ENCODE data around the gene KLHDC9. TPM values are rescaled to one million over a fixed set of nuclear protein-coding genes. Genes with fewer than 3 reads are reported as not detected.

Gene KLHDC9
- total and polyA plus RNA-seq, 2 donors (not counting 1 experiment from before 2014, with no cell fraction given), result 1.6 to 2.7 TPM

- H3K4me1 Mint-ChIP-seq, result peaks cover 33% of the 10 kb centered on the region
- H3K27ac ChIP-seq (ENCODE audit: low read length in 2 of 2), result no peak overlapping the region
- no peak overlapping the region for H3K4me2 ChIP-seq (replicated peaks; ENCODE audit: low read depth, low read length, poor library complexity, severe bottlenecking)
- no peak for ATAC-seq (ENCODE audit: low read depth)
- no peak overlapping the region for H3K9ac ChIP-seq (ENCODE audit: low read length)
- peaks cover 16 to 31% of the 10 kb centered on the region in 2 donors for H3K4me1 ChIP-seq (ENCODE audit: control insufficient read depth in 2 of 2, insufficient read depth in 2 of 2, low read length in 2 of 2)
- ChIA-PET CTCF (interaction anchor here (1.0 to 8.7 kb wide), 4 partner anchors 24 to 99 kb away, joined by 3 to 142 read pairs (median 96); partner anchors contain the start of genes ARHGAP30 and TSTD1), POLR2A (interaction anchor here (0.8 kb wide), 1 partner anchor 46 kb away, joined by 7 read pairs; no protein-coding TSS in a partner anchor)
- H3K9me3 ChIP-seq (ENCODE audit: control extremely low read depth in 1 of 3, control insufficient read depth in 2 of 3, insufficient read depth in 1 of 3, low read length in 2 of 3), result no peaks in the 10 kb centered on the region
- no peaks in the 10 kb centered on the region for H3K9me3 Mint-ChIP-seq (ENCODE audit: insufficient read depth)
- no peak overlapping the region for H2AFZ ChIP-seq (ENCODE audit: insufficient read depth, low read depth, low read length, poor library complexity, severe bottlenecking)
- no peaks in the 10 kb centered on the region for H4K20me1 ChIP-seq (ENCODE audit: control insufficient read depth, insufficient read depth, low read length, poor library complexity, severe bottlenecking)
- H3K27ac Mint-ChIP-seq, result peak overlapping the region; percentile 59
- 100% methylated on average over 1 of the region's 6 CpGs for WGBS (ENCODE audit: insufficient coverage)
- H3K27me3 ChIP-seq (replicated peaks in 1 of 4; ENCODE audit: control extremely low read depth in 1 of 4, control insufficient read depth in 3 of 4, insufficient read depth in 4 of 4, low read length in 3 of 4), result no peaks in the 10 kb centered on the region
- DNase-seq, result no peak
- H3K36me3 ChIP-seq (replicated peaks in 1 of 2; ENCODE audit: control extremely low read depth in 1 of 2, control insufficient read depth in 1 of 2, extremely low read depth in 1 of 2, insufficient read depth in 2 of 2, low read length in 1 of 2), result peaks cover 0 to 9% of the 10 kb centered on the region in 2 experiments
- no peak overlapping the region for H3K4me3 ChIP-seq (ENCODE audit: control extremely low read depth in 1 of 5, extremely low read depth in 1 of 5, insufficient read depth in 1 of 5, low read depth in 2 of 5, low read length in 4 of 5)
- H3K27me3 Mint-ChIP-seq, result no peaks in the 10 kb centered on the region
- H3K4me3 Mint-ChIP-seq, result no peak overlapping the region
- intact Hi-C loops (cut with micrococcal nuclease), result loop anchor here (5.0 to 10.0 kb wide), 2 partner anchors 73 to 290 kb away; partner anchors contain the start of gene F11R
- TF ChIP-seq CTCF (IDR thresholded peaks at IDR 0.05) (no peak), EZH2 (IDR thresholded peaks at IDR 0.05; ENCODE audit: borderline replicate concordance, insufficient read depth, low read depth, low read length, poor library complexity, severe bottlenecking) (no peak)
- H3K79me2 ChIP-seq (ENCODE audit: control insufficient read depth, insufficient read depth, low read length), result no peaks in the 10 kb centered on the region
Measured at GRCh38 chr1:161095230-161095629, 2.9 kb upstream of the KLHDC9 start.

GRCh38 chr1:161096015-161096414 lies 2.1 kb upstream of the KLHDC9 start:
- Histone ChIP-seq H3K9me3 (ENCODE audit: control extremely low read depth in 1 of 3, control insufficient read depth in 2 of 3, insufficient read depth in 1 of 3, low read length in 2 of 3) (no peaks in the 10 kb centered on the region), H3K27me3 (replicated peaks in 1 of 4; ENCODE audit: control extremely low read depth in 1 of 4, control insufficient read depth in 3 of 4, insufficient read depth in 4 of 4, low read length in 3 of 4) (no peaks in the 10 kb centered on the region), H2AFZ (ENCODE audit: insufficient read depth, low read depth, low read length, poor library complexity, severe bottlenecking) (peak overlapping the region; percentile 11), H3K4me2 (replicated peaks; ENCODE audit: low read depth, low read length, poor library complexity, severe bottlenecking) (no peak overlapping the region), H4K20me1 (ENCODE audit: control insufficient read depth, insufficient read depth, low read length, poor library complexity, severe bottlenecking) (no peaks in the 10 kb centered on the region), H3K4me1 (ENCODE audit: control insufficient read depth in 2 of 2, insufficient read depth in 2 of 2, low read length in 2 of 2) (peaks cover 16 to 31% of the 10 kb centered on the region in 2 donors), H3K4me3 (ENCODE audit: control extremely low read depth in 1 of 5, extremely low read depth in 1 of 5, insufficient read depth in 1 of 5, low read depth in 2 of 5, low read length in 4 of 5) (no peak overlapping the region), H3K27ac (ENCODE audit: low read length in 2 of 2) (no peak overlapping the region), H3K9ac (ENCODE audit: low read length) (no peak overlapping the region), H3K36me3 (replicated peaks in 1 of 2; ENCODE audit: control extremely low read depth in 1 of 2, control insufficient read depth in 1 of 2, extremely low read depth in 1 of 2, insufficient read depth in 2 of 2, low read length in 1 of 2) (peaks cover 0 to 15% of the 10 kb centered on the region in 2 experiments), H3K79me2 (ENCODE audit: control insufficient read depth, insufficient read depth, low read length) (no peaks in the 10 kb centered on the region)
- H3K27me3 Mint-ChIP-seq, result no peaks in the 10 kb centered on the region
- H3K4me1 Mint-ChIP-seq, result peaks cover 33% of the 10 kb centered on the region
- WGBS (ENCODE audit: insufficient coverage), result 60% methylated on average over 1 of the region's 2 CpGs
- H3K9me3 Mint-ChIP-seq (ENCODE audit: insufficient read depth), result no peaks in the 10 kb centered on the region
- H3K27ac Mint-ChIP-seq, result peak overlapping the region; percentile 96
- DNase-seq (no peak), ATAC-seq (ENCODE audit: low read depth) (no peak)
- H3K4me3 Mint-ChIP-seq, result peak overlapping the region; percentile 37
- ChIA-PET POLR2A (no interaction called here), CTCF (interaction anchor here (1.2 to 8.7 kb wide), 9 partner anchors 17 to 135 kb away, joined by 3 to 142 read pairs (median 6); partner anchors contain the start of genes ARHGAP30, TSTD1 and USF1)
- TF ChIP-seq CTCF (IDR thresholded peaks at IDR 0.05) (no peak), EZH2 (IDR thresholded peaks at IDR 0.05; ENCODE audit: borderline replicate concordance, insufficient read depth, low read depth, low read length, poor library complexity, severe bottlenecking) (no peak)
- intact Hi-C loops (cut with micrococcal nuclease), result loop anchor here (5.0 to 10.0 kb wide), 2 partner anchors 74 to 289 kb away; partner anchors contain the start of gene F11R
